ENCODE results near the gene PHYHIPL. TPM values are rescaled to one million over a fixed set of nuclear protein-coding genes. Genes with fewer than 3 reads are reported as not detected.

The PHYHIPL gene
- total and polyA plus RNA-seq, 2 of the 8 experiments (the other 6 are each of a cell fraction or from before 2014, with no cell fraction given), result 0.23 to 0.48 TPM

- H3K14ac ChIP-seq (ENCODE audit: insufficient read length), result no peak overlapping the region
- no peak for TF ChIP-seq SUZ12 (IDR thresholded peaks at IDR 0.05; ENCODE audit: low read length)
- no peak for TF ChIP-seq FOSL1 (IDR thresholded peaks at IDR 0.05; ENCODE audit: insufficient read depth, low read depth, low read length)
- TF ChIP-seq CREB1 (IDR thresholded peaks at IDR 0.05), result no peak
- peak; percentile 50 to 56 for TF ChIP-seq RAD21 (IDR thresholded peaks at IDR 0.05 in 1 of 2, conservative IDR thresholded peaks at IDR 0.05 in 1 of 2; ENCODE audit: low read depth in 2 of 2, low read length in 2 of 2)
- no peak for TF ChIP-seq MAX (IDR thresholded peaks at IDR 0.05)
- TF ChIP-seq CTCF (IDR thresholded peaks at IDR 0.05; ENCODE audit: control extremely low read depth in 1 of 3, insufficient read depth in 1 of 3, low read depth in 1 of 3, low read length in 3 of 3), result peak in 1 of 3 experiments; percentile 22; a peak in 1 of 4 replicates
- H2AK5ac ChIP-seq (ENCODE audit: low read depth, low read length), result no peak overlapping the region
- H3K79me1 ChIP-seq (ENCODE audit: low read depth, low read length), result no peaks in the 10 kb centered on the region
- no peaks in the 10 kb centered on the region for H3K23me2 ChIP-seq (ENCODE audit: low read depth, low read length)
- no peak overlapping the region for H3K18ac ChIP-seq (ENCODE audit: extremely low read depth, low read length)
- no peaks in the 10 kb centered on the region for H3K27me3 ChIP-seq (replicated peaks in 1 of 4; ENCODE audit: control insufficient read depth in 3 of 4, extremely low read depth in 1 of 4, insufficient read depth in 3 of 4, low read length in 3 of 4)
- H3K27ac ChIP-seq (ENCODE audit: low read depth, low read length), result no peak overlapping the region
- no peak overlapping the region for H4K8ac ChIP-seq (ENCODE audit: extremely low read depth, insufficient read depth, low read length)
- H3K9me3 ChIP-seq (ENCODE audit: insufficient read depth in 2 of 2, low read depth in 1 of 2, low read length in 1 of 2), result no peaks in the 10 kb centered on the region
- H3K4me1 ChIP-seq (replicated peaks in 1 of 4; ENCODE audit: control insufficient read depth in 3 of 4, insufficient read depth in 4 of 4, low read length in 3 of 4), result no peaks in the 10 kb centered on the region
- no peak overlapping the region for H2BK20ac ChIP-seq (ENCODE audit: low read length)
- ChIA-PET CTCF (ENCODE audit: partially characterized antibody) (interaction anchor here (0.5 to 1.6 kb wide), 6 partner anchors 9 to 446 kb away, joined by 3 to 8 read pairs (median 4); no protein-coding TSS in a partner anchor), POLR2A (ENCODE audit: partially characterized antibody) (no interaction called here)
- no peak overlapping the region for H2BK12ac ChIP-seq (ENCODE audit: low read depth, low read length)
- no peak for DNase-seq (ENCODE audit: low read depth in 1 of 2, low spot score in 2 of 2)
- no peak overlapping the region; a peak in 1 of 7 replicates for H3K9ac ChIP-seq (replicated peaks in 1 of 4; ENCODE audit: extremely low read depth in 1 of 4, low read depth in 3 of 4, low read length in 3 of 4)
- no peaks in the 10 kb centered on the region for H4K20me1 ChIP-seq (replicated peaks in 1 of 2; ENCODE audit: control insufficient read depth in 1 of 2, insufficient read depth in 2 of 2, low read length in 2 of 2)
- H3K36me3 ChIP-seq (ENCODE audit: control insufficient read depth in 2 of 4, insufficient read depth in 4 of 4, low read length in 3 of 4), result no peaks in the 10 kb centered on the region
- no peak overlapping the region for H4K5ac ChIP-seq (ENCODE audit: insufficient read length, low read depth, low read length)
- no peak for FAIRE-seq
- H3K79me2 ChIP-seq (ENCODE audit: control insufficient read depth in 1 of 2, insufficient read depth in 2 of 2, low read length in 2 of 2), result no peaks in the 10 kb centered on the region
- no peak overlapping the region for H3K56ac ChIP-seq (replicated peaks; ENCODE audit: insufficient read length, low read depth, low read length)
- H2BK5ac ChIP-seq (ENCODE audit: low read depth, low read length), result no peak overlapping the region
- H2BK15ac ChIP-seq (ENCODE audit: low read length), result no peak overlapping the region
- H2AFZ ChIP-seq (ENCODE audit: low read length), result no peak overlapping the region
- no peak overlapping the region for H3K4me3 ChIP-seq (ENCODE audit: extremely low read depth in 1 of 4, insufficient read depth in 2 of 4, low read depth in 3 of 4, low read length in 4 of 4)
- no peak overlapping the region for H3K4me2 ChIP-seq (ENCODE audit: insufficient read depth in 1 of 2, low read depth in 2 of 2, low read length in 2 of 2)
- WGBS, 2 experiments (ENCODE audit: extremely low coverage in 1 of 2, insufficient coverage in 1 of 2, insufficient read length in 1 of 2, insufficient replicate concordance in 2 of 2, low coverage in 1 of 2, low lambda C conversion rate in 2 of 2, missing lambda C conversion rate in 1 of 2), result 100% methylated on average over 3 of the region's 3 CpGs; no CpG with 5 or more reads in 1 of the 2 experiments
- H4K91ac ChIP-seq (replicated peaks; ENCODE audit: insufficient read length, low read length), result no peak overlapping the region
- H2BK120ac ChIP-seq (replicated peaks; ENCODE audit: low read depth, low read length), result no peak overlapping the region
- no peak overlapping the region for H3K23ac ChIP-seq (ENCODE audit: insufficient read length)
- H3K4ac ChIP-seq (replicated peaks; ENCODE audit: insufficient read length, low read depth, low read length), result no peak overlapping the region
Observed at GRCh38 chr10:59227136-59227673, 50.8 kb downstream of the PHYHIPL start.
